ENCODE data around the gene CACNA2D3.

The CACNA2D3 gene

DNA sequence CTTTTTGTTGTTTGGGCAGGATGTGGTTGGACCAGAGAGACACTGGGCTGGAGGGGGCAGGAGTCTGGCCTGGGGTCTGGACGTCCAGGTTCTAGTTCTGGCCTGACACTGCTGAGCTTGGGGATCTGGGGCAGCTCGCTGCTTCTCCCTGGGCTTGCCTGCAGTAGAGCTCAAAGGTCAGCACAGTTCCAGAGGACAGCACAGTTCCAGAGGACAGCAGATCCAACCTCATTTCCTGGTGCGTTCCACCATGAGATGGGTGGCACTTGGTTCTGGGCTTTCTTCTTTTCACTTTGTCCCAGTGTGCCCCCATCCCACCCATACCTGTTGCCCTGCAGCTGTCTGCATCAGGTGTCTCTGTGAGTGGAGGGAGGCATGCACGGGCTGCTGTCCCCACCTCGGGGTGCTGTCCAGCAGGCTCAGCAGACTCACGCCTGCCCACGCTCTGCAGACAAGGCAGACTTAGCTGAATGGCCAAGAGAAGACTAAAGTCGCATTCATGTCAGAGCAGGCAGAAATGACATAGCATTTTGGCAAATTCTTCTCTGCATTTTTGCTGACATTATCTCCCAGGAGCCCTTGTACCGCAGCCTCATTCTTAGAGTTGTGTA lies 16.7 kb downstream of the CACNA2D3 start:
- no peak overlapping the region for H3K4me3 Mint-ChIP-seq
- ATAC-seq = no peak
- H3K9me3 Mint-ChIP-seq = no peaks in the 10 kb centered on the region
- H3K4me1 Mint-ChIP-seq = no peaks in the 10 kb centered on the region
- H3K27ac Mint-ChIP-seq = no peak overlapping the region
- no peaks in the 10 kb centered on the region for H3K27me3 Mint-ChIP-seq
- no peak for DNase-seq
- H3K36me3 Mint-ChIP-seq (ENCODE audit: low read depth) = no peaks in the 10 kb centered on the region

DNA sequence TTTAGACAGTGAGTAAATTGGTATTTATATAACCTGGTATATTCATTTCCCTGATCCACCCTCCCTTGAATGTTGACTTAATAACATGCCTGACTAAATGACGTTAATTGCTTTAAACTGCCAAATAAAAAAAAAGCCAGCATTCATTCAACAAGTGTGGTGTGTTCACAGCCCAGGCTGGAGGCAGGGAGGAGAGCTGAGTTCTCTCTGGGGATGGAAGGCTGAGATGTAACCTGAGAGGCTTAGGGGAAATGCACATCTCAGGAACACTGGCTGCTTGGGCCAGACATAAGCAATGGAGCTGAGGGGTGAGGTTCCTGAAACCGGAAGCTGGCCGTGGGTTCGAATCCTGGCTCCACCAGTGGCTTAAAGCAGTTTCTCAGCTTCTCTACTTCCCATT lies 17.3 kb downstream of the CACNA2D3 start:
- ATAC-seq = no peak
- H3K4me1 Mint-ChIP-seq = no peaks in the 10 kb centered on the region
- no peaks in the 10 kb centered on the region for H3K27me3 Mint-ChIP-seq
- no peak overlapping the region for H3K4me3 Mint-ChIP-seq
- no peak for DNase-seq
- H3K36me3 Mint-ChIP-seq (ENCODE audit: low read depth) = no peaks in the 10 kb centered on the region
- H3K27ac Mint-ChIP-seq = no peak overlapping the region
- no peaks in the 10 kb centered on the region for H3K9me3 Mint-ChIP-seq

DNA sequence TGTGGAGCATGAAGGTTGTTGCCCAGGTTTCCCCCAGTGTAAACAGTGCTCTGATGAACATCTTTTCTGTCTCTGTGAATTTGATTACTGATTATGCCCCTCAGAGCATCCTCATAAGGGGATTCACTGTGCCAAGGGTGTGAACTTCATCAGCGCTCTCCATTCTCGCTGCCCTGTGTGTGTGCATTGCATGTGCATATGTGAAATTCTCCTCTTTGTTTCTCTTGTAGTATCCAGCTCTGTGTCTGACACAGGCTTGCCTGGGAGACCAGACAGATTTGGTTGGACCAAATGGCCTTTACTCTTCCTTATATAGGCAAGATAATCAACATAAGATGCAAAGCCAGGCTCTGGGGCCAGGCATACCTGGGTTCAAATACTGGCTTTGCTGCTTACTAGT lies 21.9 kb downstream of the CACNA2D3 start:
- H3K4me3 Mint-ChIP-seq = no peak overlapping the region
- H3K27me3 Mint-ChIP-seq = peaks cover 4% of the 10 kb centered on the region
- no peaks in the 10 kb centered on the region for H3K4me1 Mint-ChIP-seq
- DNase-seq = no peak
- ATAC-seq = no peak
- H3K36me3 Mint-ChIP-seq (ENCODE audit: low read depth) = no peaks in the 10 kb centered on the region
- H3K27ac Mint-ChIP-seq = no peak overlapping the region
- H3K9me3 Mint-ChIP-seq = no peaks in the 10 kb centered on the region

- no peak for DNase-seq
- no peak for ATAC-seq
- H3K27me3 Mint-ChIP-seq = peaks cover 4% of the 10 kb centered on the region
- no peaks in the 10 kb centered on the region for H3K9me3 Mint-ChIP-seq
- H3K4me1 Mint-ChIP-seq = no peaks in the 10 kb centered on the region
- no peaks in the 10 kb centered on the region for H3K36me3 Mint-ChIP-seq (ENCODE audit: low read depth)
- no peak overlapping the region for H3K4me3 Mint-ChIP-seq
- H3K27ac Mint-ChIP-seq = no peak overlapping the region
These were observed 24.3 kb downstream of the CACNA2D3 start for GRCh38 chr3:54146506-54147239.

DNA sequence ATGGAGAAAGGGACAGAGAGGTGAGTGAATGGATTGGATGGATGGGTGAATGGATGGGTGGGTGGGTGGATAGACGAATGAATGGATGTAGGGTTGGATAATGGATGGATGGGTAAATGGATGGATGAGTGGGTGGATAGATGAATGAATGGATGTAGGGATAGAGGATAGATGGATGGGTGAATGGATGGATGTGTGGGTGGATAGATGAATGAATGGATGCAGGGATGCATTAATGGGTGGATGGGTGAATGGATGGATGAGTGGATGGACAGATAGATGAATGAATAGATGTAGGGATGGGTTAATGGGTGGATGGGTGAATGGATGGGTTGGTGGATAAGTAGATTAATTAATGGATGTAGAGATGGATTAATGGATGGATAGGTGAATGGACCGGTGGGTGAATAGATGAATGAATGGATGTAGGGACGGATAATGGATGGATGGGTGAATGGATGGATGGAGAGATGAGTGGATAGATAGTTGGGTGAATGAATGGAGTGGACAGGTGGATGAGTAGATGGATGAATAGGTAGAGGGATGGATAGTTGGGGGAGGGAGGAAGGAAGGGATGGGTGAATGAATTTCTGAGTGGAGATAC lies 28.6 kb downstream of the CACNA2D3 start:
- Mint-ChIP-seq H3K9me3 (no peaks in the 10 kb centered on the region), H3K36me3 (ENCODE audit: low read depth) (no peaks in the 10 kb centered on the region), H3K4me3 (no peak overlapping the region), H3K27me3 (peaks cover 4% of the 10 kb centered on the region), H3K27ac (no peak overlapping the region), H3K4me1 (no peaks in the 10 kb centered on the region)
- ATAC-seq (no peak), DNase-seq (no peak)

DNA sequence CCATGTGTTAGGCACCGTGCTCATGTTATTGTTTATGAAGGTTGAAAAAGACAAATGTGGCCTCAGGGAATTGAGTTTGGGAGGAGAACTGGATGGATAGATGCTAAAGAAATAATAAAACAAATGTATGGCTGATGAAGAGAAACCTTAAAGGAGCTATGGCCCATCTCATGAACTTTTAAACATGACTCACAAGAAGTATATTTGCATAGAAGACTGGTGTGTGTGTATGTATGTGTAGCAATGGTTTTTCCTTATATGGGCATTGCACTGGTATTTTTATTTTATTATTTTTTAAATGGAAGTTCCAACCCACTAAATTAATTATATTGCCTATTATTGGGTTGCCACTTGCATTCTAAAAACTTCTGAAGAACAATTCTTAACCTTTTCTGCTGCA lies 31.1 kb downstream of the CACNA2D3 start:
- DNase-seq = no peak
- ATAC-seq = no peak
- H3K36me3 Mint-ChIP-seq (ENCODE audit: low read depth) = no peaks in the 10 kb centered on the region
- no peaks in the 10 kb centered on the region for H3K4me1 Mint-ChIP-seq
- H3K27ac Mint-ChIP-seq = no peak overlapping the region
- H3K4me3 Mint-ChIP-seq = no peak overlapping the region
- H3K9me3 Mint-ChIP-seq = no peaks in the 10 kb centered on the region
- no peaks in the 10 kb centered on the region for H3K27me3 Mint-ChIP-seq

DNA sequence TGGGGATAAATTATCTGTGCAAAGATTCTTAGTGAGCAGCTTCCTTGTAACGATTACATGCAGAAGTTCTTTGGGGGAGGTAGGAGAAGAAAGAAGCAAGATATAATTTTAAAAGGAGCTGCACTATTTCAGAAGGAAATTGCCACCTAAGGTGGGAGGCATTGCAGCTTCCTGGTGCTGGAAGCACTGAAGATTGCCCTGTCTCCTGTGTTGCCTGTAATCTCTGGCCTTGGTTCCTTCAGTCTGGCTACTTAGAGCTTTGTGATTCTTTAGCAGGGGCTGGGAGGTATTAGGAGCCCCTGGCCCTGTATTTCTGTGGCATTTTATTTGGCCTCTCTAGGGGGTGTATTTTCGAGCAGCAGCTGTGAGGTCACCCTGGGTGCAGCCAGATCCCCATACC lies 35.5 kb downstream of the CACNA2D3 start:
- no peak overlapping the region for H3K27ac Mint-ChIP-seq
- H3K36me3 Mint-ChIP-seq (ENCODE audit: low read depth) = no peaks in the 10 kb centered on the region
- ATAC-seq (no peak), DNase-seq (no peak)
- H3K9me3 Mint-ChIP-seq = no peaks in the 10 kb centered on the region
- no peak overlapping the region for H3K4me3 Mint-ChIP-seq
- H3K4me1 Mint-ChIP-seq = no peaks in the 10 kb centered on the region
- H3K27me3 Mint-ChIP-seq = peaks cover 6% of the 10 kb centered on the region

- H3K27me3 Mint-ChIP-seq = peaks cover 6% of the 10 kb centered on the region
- H3K36me3 Mint-ChIP-seq (ENCODE audit: low read depth) = no peaks in the 10 kb centered on the region
- no peaks in the 10 kb centered on the region for H3K4me1 Mint-ChIP-seq
- ATAC-seq (no peak), DNase-seq (no peak)
- H3K27ac Mint-ChIP-seq = no peak overlapping the region
- H3K4me3 Mint-ChIP-seq = no peak overlapping the region
- no peaks in the 10 kb centered on the region for H3K9me3 Mint-ChIP-seq
These were observed 37.6 kb downstream of the CACNA2D3 start for GRCh38 chr3:54159917-54160316.

DNA sequence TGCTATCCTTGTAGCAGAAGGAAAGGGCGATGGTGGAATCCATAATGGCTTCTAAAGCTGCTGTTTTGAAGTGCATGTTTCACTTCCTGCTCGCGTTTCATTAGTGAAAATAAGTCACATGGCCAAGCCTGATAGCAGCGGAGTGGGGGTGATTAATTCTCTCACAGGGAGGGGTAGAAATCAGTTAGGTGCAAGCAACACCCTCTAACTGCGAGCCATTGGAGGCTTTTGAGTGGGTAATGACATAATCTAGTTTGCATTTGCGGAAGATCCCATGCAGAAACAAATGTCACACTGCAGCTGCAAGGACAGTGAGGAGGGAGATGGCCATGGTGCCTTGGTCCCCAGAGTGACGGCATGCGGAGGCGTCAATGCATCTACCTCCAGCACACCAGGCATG lies 41.1 kb downstream of the CACNA2D3 start:
- no peak overlapping the region for H3K4me3 Mint-ChIP-seq
- no peak overlapping the region for H3K27ac Mint-ChIP-seq
- H3K27me3 Mint-ChIP-seq = peaks cover 6% of the 10 kb centered on the region
- DNase-seq (no peak), ATAC-seq (no peak)
- no peaks in the 10 kb centered on the region for H3K36me3 Mint-ChIP-seq (ENCODE audit: low read depth)
- H3K9me3 Mint-ChIP-seq = no peaks in the 10 kb centered on the region
- no peaks in the 10 kb centered on the region for H3K4me1 Mint-ChIP-seq

DNA sequence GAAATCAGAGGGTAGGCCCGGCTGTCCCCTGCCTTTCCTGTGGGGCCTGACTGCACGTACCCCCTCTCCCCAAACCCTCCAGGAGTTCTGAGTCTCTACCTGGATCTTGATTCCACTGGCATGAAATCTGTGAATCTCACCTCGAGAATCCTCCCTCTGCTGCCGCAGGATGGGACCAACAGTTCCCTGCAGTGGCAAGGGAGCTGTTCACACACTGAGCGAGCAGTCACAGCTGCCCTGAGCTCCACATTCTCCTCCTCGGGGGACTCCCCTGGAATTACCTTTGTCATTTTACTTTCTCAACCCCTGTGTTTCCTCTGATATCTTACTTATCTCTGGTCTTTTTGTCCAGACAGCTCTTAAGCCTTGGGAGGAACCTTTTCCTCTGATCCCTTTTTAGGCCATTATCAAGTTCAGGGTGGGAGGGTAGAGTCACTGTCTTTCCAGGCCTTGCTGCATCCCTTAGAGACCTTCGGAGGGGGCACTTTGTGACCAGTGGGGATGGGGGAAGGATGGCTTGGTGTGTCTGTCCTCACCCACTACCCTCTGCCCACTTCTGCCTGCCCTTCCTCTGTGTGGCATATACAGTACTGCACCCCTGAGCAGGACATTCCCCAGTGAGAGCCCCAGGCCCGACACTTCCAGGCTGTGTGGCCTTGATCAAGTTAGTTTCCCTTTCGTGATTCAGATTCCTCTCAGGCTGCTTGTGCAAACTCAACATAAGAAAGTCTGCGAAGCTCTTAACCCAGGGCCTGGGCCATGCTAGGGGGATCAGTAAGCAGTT lies 42.0 kb downstream of the CACNA2D3 start:
- Mint-ChIP-seq H3K36me3 (ENCODE audit: low read depth) (no peaks in the 10 kb centered on the region), H3K4me3 (no peak overlapping the region), H3K9me3 (no peaks in the 10 kb centered on the region), H3K27ac (no peak overlapping the region), H3K4me1 (no peaks in the 10 kb centered on the region), H3K27me3 (peaks cover 6% of the 10 kb centered on the region)
- ATAC-seq (peak; percentile 20), DNase-seq (no peak)

GRCh38 chr3:54165865-54166264 lies 43.5 kb downstream of the CACNA2D3 start:
- no peak overlapping the region for H3K27ac Mint-ChIP-seq
- no peaks in the 10 kb centered on the region for H3K9me3 Mint-ChIP-seq
- DNase-seq (no peak), ATAC-seq (no peak)
- peaks cover 2% of the 10 kb centered on the region for H3K27me3 Mint-ChIP-seq
- no peak overlapping the region for H3K4me3 Mint-ChIP-seq
- no peaks in the 10 kb centered on the region for H3K36me3 Mint-ChIP-seq (ENCODE audit: low read depth)
- H3K4me1 Mint-ChIP-seq = no peaks in the 10 kb centered on the region

GRCh38 chr3:54167999-54168398 lies 45.6 kb downstream of the CACNA2D3 start:
- Mint-ChIP-seq H3K4me3 (no peak overlapping the region), H3K27ac (no peak overlapping the region), H3K27me3 (no peaks in the 10 kb centered on the region), H3K9me3 (no peaks in the 10 kb centered on the region), H3K36me3 (ENCODE audit: low read depth) (no peaks in the 10 kb centered on the region), H3K4me1 (no peaks in the 10 kb centered on the region)
- ATAC-seq (no peak), DNase-seq (no peak)

DNA sequence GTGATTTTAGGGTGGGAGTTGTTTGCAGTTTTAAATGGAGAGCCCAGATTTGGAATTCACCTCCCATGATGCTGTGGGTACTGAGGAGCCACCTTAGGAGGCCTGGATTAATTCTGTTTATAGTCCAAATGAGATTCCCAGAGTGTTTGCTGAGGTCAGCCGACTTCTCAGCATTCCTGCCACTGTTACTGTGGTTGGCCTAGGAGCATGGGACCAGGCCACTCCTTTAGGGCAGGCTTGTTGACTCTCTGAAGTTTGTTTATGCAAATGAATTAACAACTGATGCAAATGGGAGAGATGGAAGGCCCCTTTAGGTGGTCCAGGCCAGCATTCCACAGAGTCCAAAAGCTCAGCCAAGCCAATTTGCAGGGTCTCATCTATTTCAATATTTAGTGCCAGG lies 46.1 kb downstream of the CACNA2D3 start:
- Mint-ChIP-seq H3K9me3 (no peaks in the 10 kb centered on the region), H3K36me3 (ENCODE audit: low read depth) (no peaks in the 10 kb centered on the region), H3K27ac (no peak overlapping the region), H3K27me3 (no peaks in the 10 kb centered on the region), H3K4me3 (no peak overlapping the region), H3K4me1 (no peaks in the 10 kb centered on the region)
- no peak for DNase-seq
- no peak for ATAC-seq

DNA sequence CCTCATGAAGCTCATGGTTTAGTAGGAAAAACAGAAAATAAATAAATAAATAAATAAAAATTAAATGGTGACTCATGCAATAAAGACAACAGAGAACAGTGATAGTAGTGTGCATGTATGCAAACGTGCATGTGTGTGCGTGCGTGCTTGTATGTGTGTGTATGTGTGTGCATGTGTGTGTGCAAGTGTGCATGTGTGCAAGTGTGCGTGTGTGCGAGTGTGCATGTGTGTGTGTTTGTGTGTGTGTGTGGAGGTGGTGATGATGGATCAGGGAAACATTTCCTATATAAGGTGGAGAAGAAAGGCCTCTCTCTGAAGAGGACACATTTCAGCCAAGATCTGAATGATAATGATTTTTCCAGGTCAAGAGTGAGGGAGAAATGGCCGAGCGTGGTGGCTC lies 47.2 kb downstream of the CACNA2D3 start:
- DNase-seq (no peak), ATAC-seq (no peak)
- Mint-ChIP-seq H3K4me3 (no peak overlapping the region), H3K9me3 (no peaks in the 10 kb centered on the region), H3K27ac (no peak overlapping the region), H3K4me1 (no peaks in the 10 kb centered on the region), H3K27me3 (no peaks in the 10 kb centered on the region), H3K36me3 (ENCODE audit: low read depth) (no peaks in the 10 kb centered on the region)

GRCh38 chr3:54171509-54171908 lies 49.2 kb downstream of the CACNA2D3 start:
- Mint-ChIP-seq H3K36me3 (ENCODE audit: low read depth) (no peaks in the 10 kb centered on the region), H3K27ac (no peak overlapping the region), H3K27me3 (no peaks in the 10 kb centered on the region), H3K4me3 (no peak overlapping the region), H3K4me1 (no peaks in the 10 kb centered on the region), H3K9me3 (no peaks in the 10 kb centered on the region)
- ATAC-seq (no peak), DNase-seq (no peak)

All from activated naive CD8-positive, alpha-beta T cell treated with anti-CD3 and anti-CD28 coated beads, Interleukin-2, amount 50 U/mL, for 24 hours (primary cell).